Amniotic epithelial cell (primary cell): Measurements from ENCODE around the gene GTSF1L.

ENCODE experiments used
- DNase-seq: peaks from one replicate; pipeline ENCODE4 v3.0.0-alpha.2; 2010; ENCODE audit warnings: low read depth

GTSF1L gene

GRCh38 chr20:43726811-43727338 lies at the start of gene GTSF1L:
Gene GTSF1L (minus strand): TSS chr20:43727002. CDS start chr20:43726694, 308 bp downstream.
- DNase-seq: peak; percentile 19

GRCh38 chr20:43774754-43775153 lies 48.0 kb upstream of the GTSF1L start:
- DNase-seq: no peak

GRCh38 chr20:43771503-43772190 lies 44.8 kb upstream of the GTSF1L start:
- no peak for DNase-seq

GRCh38 chr20:43770342-43770741 lies 43.5 kb upstream of the GTSF1L start:
- DNase-seq: no peak

GRCh38 chr20:43767686-43768474 lies 41.1 kb upstream of the GTSF1L start:
- peak; percentile 33 for DNase-seq

GRCh38 chr20:43766917-43767316 lies 40.1 kb upstream of the GTSF1L start:
- no peak for DNase-seq

- no peak for DNase-seq
These were observed 39.6 kb upstream of the GTSF1L start for GRCh38 chr20:43766385-43766784.

GRCh38 chr20:43765916-43766315 lies 39.1 kb upstream of the GTSF1L start:
- no peak for DNase-seq

GRCh38 chr20:43762911-43763310 lies 36.1 kb upstream of the GTSF1L start:
- no peak for DNase-seq

GRCh38 chr20:43761386-43762340 lies 34.9 kb upstream of the GTSF1L start:
- no peak for DNase-seq

GRCh38 chr20:43757888-43758287 lies 31.1 kb upstream of the GTSF1L start:
- DNase-seq: peak; percentile 33

- peak; percentile 97 for DNase-seq
These were observed 29.0 kb upstream of the GTSF1L start for GRCh38 chr20:43755851-43756250.

- peak; percentile 72 for DNase-seq
These were observed 28.6 kb upstream of the GTSF1L start for GRCh38 chr20:43755390-43755789.

- DNase-seq: peak; percentile 96
These were observed 25.9 kb upstream of the GTSF1L start for GRCh38 chr20:43752561-43753301.

- no peak for DNase-seq
These were observed 25.2 kb upstream of the GTSF1L start for GRCh38 chr20:43752051-43752360.

- DNase-seq: peak; percentile 95
These were observed 24.6 kb upstream of the GTSF1L start for GRCh38 chr20:43751167-43752050.

GRCh38 chr20:43750774-43751166 lies 24.0 kb upstream of the GTSF1L start:
- no peak for DNase-seq

GRCh38 chr20:43749734-43750294 lies 23.0 kb upstream of the GTSF1L start:
- DNase-seq: peak; percentile 40

GRCh38 chr20:43748274-43748673 lies 21.5 kb upstream of the GTSF1L start:
- DNase-seq: peak; percentile 82
